GM23338 (cell line): ENCODE measurements around the gene POFUT2. TPM values are rescaled to one million over a fixed set of nuclear protein-coding genes. Genes with fewer than 3 reads are reported as not detected.

ENCODE experiments used
- ATAC-seq: fragments of 200-7000 bp; cut with Tn5 transposase; 3 replicates; pipeline ENCODE4 v1.9.1; 2020
- DNase-seq: peaks from one replicate; pipeline ENCODE4 v3.0.0-alpha.2; 2015; ENCODE audit warnings: low spot score
- H2AFZ ChIP-seq: fragments of 200-600 bp; sonication (generic); 2 replicates; pipeline ENCODE4 v1.8.0; 2016; ENCODE audit warnings: antibody characterized with exemption, mild to moderate bottlenecking, moderate library complexity
- H3F3A ChIP-seq: fragments of 200-600 bp; sonication (generic); replicated peaks from 2 replicates; pipeline ENCODE4 v1.8.0; 2017; ENCODE audit warnings: antibody characterized with exemption, mixed run types, low read depth
- H3K27ac ChIP-seq: fragments of 200-600 bp; sonication (generic); 2 replicates; pipeline ENCODE4 v1.6.1; 2016; ENCODE audit warnings: low read depth
- H3K27me3 ChIP-seq: fragments of 200-600 bp; sonication (generic); 2 replicates; pipeline ENCODE4 v1.8.0; 2016; ENCODE audit warnings: mild to moderate bottlenecking, mixed run types, moderate library complexity; ENCODE audit not compliant: insufficient read depth
- H3K36me3 ChIP-seq: fragments of 200-600 bp; sonication (generic); 2 replicates; pipeline ENCODE4 v1.8.0; 2016; ENCODE audit warnings: mild to moderate bottlenecking; ENCODE audit not compliant: insufficient read depth
- H3K4me1 ChIP-seq: fragments of 200-600 bp; sonication (generic); 2 replicates; pipeline ENCODE4 v1.8.0; 2016; ENCODE audit warnings: mild to moderate bottlenecking, moderate library complexity; ENCODE audit not compliant: insufficient read depth
- H3K4me2 ChIP-seq: fragments of 200-600 bp; sonication (generic); 2 replicates; pipeline ENCODE4 v1.7.1; 2017; ENCODE audit warnings: mixed run types
- H3K4me3 ChIP-seq: fragments of 200-600 bp; sonication (generic); 2 replicates; pipeline ENCODE4 v1.6.1; 2016; ENCODE audit warnings: mixed run types
- H3K79me2 ChIP-seq: fragments of 200-600 bp; sonication (generic); replicated peaks from 2 replicates; pipeline ENCODE4 v1.8.0; 2017; ENCODE audit warnings: mild to moderate bottlenecking; ENCODE audit not compliant: insufficient read depth
- H3K9me2 ChIP-seq: fragments of 200-600 bp; sonication (generic); 2 replicates; pipeline ENCODE4 v1.8.0; 2017; ENCODE audit not compliant: insufficient read depth
- H4K20me1 ChIP-seq: fragments of 200-600 bp; sonication (generic); replicated peaks from 2 replicates; pipeline ENCODE4 v1.8.0; 2017; ENCODE audit warnings: mild to moderate bottlenecking; ENCODE audit not compliant: insufficient read depth
- H3K27ac Mint-ChIP-seq: 2 replicates; pipeline ENCODE4 v1.8.0; 2020; ENCODE audit warnings: inconsistent platforms, mild to moderate bottlenecking, moderate library complexity, mixed read lengths
- H3K27me3 Mint-ChIP-seq: 3 replicates; pipeline ENCODE4 v1.8.0; 2022; ENCODE audit warnings: low read depth, mild to moderate bottlenecking, moderate library complexity, mixed read lengths, inconsistent platforms; ENCODE audit not compliant: insufficient read depth, poor library complexity
- H3K36me3 Mint-ChIP-seq: 3 replicates; pipeline ENCODE4 v1.8.0; 2021; ENCODE audit warnings: low read depth, mild to moderate bottlenecking, inconsistent platforms, moderate library complexity, mixed read lengths
- H3K4me1 Mint-ChIP-seq: 3 replicates; pipeline ENCODE4 v1.8.0; 2020; ENCODE audit warnings: mild to moderate bottlenecking, inconsistent platforms, mixed read lengths
- H3K4me3 Mint-ChIP-seq: 3 replicates; pipeline ENCODE4 v1.8.0; 2021; ENCODE audit warnings: moderate library complexity, mild to moderate bottlenecking, inconsistent platforms, mixed read lengths
- H3K9me3 Mint-ChIP-seq: 3 replicates; pipeline ENCODE4 v1.8.0; 2020; ENCODE audit warnings: moderate library complexity, mild to moderate bottlenecking, inconsistent platforms, mixed read lengths
- ETS1 ChIP-seq: IDR thresholded peaks from 2 replicates; pipeline ENCODE4 v1.6.1; 2016; ENCODE audit warnings: antibody characterized with exemption
- EZH2 ChIP-seq: fragments of 200-600 bp; sonication (generic); IDR thresholded peaks from one replicate; pipeline ENCODE4 v1.8.0; 2017; ENCODE audit warnings: antibody characterized with exemption, mild to moderate bottlenecking, low read depth; ENCODE audit not compliant: unreplicated experiment
- EZH2phosphoT487 ChIP-seq: fragments of 200-600 bp; sonication (generic); IDR thresholded peaks from one replicate; pipeline ENCODE4 v1.8.1; 2018; ENCODE audit warnings: antibody characterized with exemption; ENCODE audit not compliant: unreplicated experiment
- JUNB ChIP-seq: IDR thresholded peaks from one replicate; pipeline ENCODE4 v1.6.1; 2016; ENCODE audit warnings: antibody characterized with exemption; ENCODE audit not compliant: unreplicated experiment
- NANOG ChIP-seq: IDR thresholded peaks from 2 replicates; pipeline ENCODE4 v1.6.1; 2016; ENCODE audit warnings: antibody characterized with exemption, borderline replicate concordance
- POLR2AphosphoS5 ChIP-seq: IDR thresholded peaks from 2 replicates; pipeline ENCODE4 v1.6.1; 2016; ENCODE audit warnings: antibody characterized with exemption, low read depth
- STAT1 ChIP-seq: IDR thresholded peaks from one replicate; pipeline ENCODE4 v1.6.1; 2016; ENCODE audit warnings: antibody characterized with exemption; ENCODE audit not compliant: unreplicated experiment
- ZNF114 ChIP-seq: fragments of 250-450 bp; sonication (Bioruptor Pico); IDR thresholded peaks from 2 replicates; pipeline ENCODE4 v1.5.0; 2020; ENCODE audit warnings: mild to moderate bottlenecking, moderate library complexity
- ZNF331 ChIP-seq: fragments of 250-450 bp; sonication (Bioruptor Pico); IDR thresholded peaks from 2 replicates; pipeline ENCODE4 v1.5.0; 2020; ENCODE audit warnings: low read depth, mild to moderate bottlenecking, moderate library complexity
- polyA plus RNA-seq: library from polyadenylated mRNA; unstranded; fragments of >200 nt; fragmentation: Nextera tagmentation; extraction: Ambion mirVana; gene quantifications from 2 replicates; pipeline ENCODE4 v1.2.1, GENCODE V29; 2016
- total RNA-seq: library from RNA; depleted of rRNA; stranded (reverse); fragments of >200 nt; shearing (Covaris generic); gene quantifications from 2 replicates; pipeline ENCODE4 v1.2.3, GENCODE V29; 2014
- TF ChIP-seq, protein P1 (sequence below), 2 experiments: fragments of 200-600 bp in 1 of 2; sonication (generic) in 1 of 2; conservative IDR thresholded peaks; 2 replicates each; pipeline versions ENCODE4 v1.5.1 to v1.6.1; 2016 to 2017; ENCODE audit warnings: antibody characterized with exemption in 2 of 2, low read depth in 2 of 2, mild to moderate bottlenecking in 2 of 2, moderate library complexity in 1 of 2
- TF ChIP-seq, protein P2 (sequence below): fragments of 250-450 bp; sonication (Bioruptor Pico); IDR thresholded peaks from 2 replicates; pipeline ENCODE4 v1.5.0; 2020; ENCODE audit warnings: mild to moderate bottlenecking, moderate library complexity

The POFUT2 gene
- total and polyA plus RNA-seq, 2 experiments from 2014 or later, result 12.1 to 34.5 TPM

DNA sequence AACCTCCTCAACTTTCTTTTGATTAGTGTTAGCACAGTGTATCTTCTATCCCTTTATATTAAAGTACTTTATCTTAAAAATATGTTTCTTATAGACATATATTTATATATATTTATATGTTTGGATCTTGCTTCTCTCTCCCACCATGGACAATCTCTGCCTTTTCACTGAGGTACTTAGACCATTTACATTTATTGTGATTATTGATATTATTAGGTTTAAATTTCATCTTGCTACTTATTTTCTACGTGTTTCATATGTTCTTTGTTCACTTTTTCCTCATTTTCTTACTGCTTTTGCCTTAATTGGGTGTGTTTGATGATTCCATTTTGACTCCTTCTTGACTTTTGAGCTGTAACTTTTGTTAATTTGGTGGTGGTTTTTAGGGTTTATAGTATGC is 70.7 kb downstream of the POFUT2 start (continued):
- TF ChIP-seq, protein P1, sequence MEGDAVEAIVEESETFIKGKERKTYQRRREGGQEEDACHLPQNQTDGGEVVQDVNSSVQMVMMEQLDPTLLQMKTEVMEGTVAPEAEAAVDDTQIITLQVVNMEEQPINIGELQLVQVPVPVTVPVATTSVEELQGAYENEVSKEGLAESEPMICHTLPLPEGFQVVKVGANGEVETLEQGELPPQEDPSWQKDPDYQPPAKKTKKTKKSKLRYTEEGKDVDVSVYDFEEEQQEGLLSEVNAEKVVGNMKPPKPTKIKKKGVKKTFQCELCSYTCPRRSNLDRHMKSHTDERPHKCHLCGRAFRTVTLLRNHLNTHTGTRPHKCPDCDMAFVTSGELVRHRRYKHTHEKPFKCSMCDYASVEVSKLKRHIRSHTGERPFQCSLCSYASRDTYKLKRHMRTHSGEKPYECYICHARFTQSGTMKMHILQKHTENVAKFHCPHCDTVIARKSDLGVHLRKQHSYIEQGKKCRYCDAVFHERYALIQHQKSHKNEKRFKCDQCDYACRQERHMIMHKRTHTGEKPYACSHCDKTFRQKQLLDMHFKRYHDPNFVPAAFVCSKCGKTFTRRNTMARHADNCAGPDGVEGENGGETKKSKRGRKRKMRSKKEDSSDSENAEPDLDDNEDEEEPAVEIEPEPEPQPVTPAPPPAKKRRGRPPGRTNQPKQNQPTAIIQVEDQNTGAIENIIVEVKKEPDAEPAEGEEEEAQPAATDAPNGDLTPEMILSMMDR (conservative IDR thresholded peaks at IDR 0.05; ENCODE audit: low read depth in 2 of 2), result no peak
- TF ChIP-seq NANOG, result no peak

DNA sequence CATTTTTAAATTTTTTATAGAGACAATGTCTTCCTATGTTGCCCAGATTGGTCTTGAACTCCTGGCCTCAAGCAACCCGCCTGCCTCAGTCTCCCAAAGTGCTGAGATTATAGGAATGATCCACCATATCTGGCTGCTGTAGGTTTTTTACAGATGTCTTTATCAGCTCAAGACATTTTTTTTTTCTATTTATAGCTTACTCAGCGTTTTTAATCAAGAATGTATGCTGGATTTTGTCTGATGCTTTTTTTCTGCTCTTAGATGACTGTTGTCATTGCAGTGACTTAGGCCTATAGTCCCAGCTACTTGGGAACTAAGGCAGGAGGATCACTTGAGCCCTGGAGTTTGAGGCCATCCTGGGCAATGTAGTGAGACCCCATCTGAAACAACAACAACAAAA is 72.5 kb downstream of the POFUT2 start:
- Mint-ChIP-seq H3K27me3 (peaks cover 10% of the 10 kb centered on the region), H3K9me3 (peaks cover 21% of the 10 kb centered on the region), H3K4me3 (no peak overlapping the region), H3K4me1 (peaks cover 5% of the 10 kb centered on the region), H3K36me3 (peaks cover 5% of the 10 kb centered on the region; the same call in 2 of the 3 replicates), H3K27ac (no peak overlapping the region)
- no peak overlapping the region for H3K27ac ChIP-seq
- TF ChIP-seq, protein P1 (conservative IDR thresholded peaks at IDR 0.05; ENCODE audit: low read depth in 2 of 2), result no peak
- no peak for TF ChIP-seq EZH2phosphoT487
- TF ChIP-seq JUNB, result no peak
- no peak for TF ChIP-seq NANOG
- no peak for TF ChIP-seq POLR2AphosphoS5
- no peak for TF ChIP-seq EZH2
- no peak for TF ChIP-seq ZNF331 (CRISPR knock-in tag)
- TF ChIP-seq, protein P2, sequence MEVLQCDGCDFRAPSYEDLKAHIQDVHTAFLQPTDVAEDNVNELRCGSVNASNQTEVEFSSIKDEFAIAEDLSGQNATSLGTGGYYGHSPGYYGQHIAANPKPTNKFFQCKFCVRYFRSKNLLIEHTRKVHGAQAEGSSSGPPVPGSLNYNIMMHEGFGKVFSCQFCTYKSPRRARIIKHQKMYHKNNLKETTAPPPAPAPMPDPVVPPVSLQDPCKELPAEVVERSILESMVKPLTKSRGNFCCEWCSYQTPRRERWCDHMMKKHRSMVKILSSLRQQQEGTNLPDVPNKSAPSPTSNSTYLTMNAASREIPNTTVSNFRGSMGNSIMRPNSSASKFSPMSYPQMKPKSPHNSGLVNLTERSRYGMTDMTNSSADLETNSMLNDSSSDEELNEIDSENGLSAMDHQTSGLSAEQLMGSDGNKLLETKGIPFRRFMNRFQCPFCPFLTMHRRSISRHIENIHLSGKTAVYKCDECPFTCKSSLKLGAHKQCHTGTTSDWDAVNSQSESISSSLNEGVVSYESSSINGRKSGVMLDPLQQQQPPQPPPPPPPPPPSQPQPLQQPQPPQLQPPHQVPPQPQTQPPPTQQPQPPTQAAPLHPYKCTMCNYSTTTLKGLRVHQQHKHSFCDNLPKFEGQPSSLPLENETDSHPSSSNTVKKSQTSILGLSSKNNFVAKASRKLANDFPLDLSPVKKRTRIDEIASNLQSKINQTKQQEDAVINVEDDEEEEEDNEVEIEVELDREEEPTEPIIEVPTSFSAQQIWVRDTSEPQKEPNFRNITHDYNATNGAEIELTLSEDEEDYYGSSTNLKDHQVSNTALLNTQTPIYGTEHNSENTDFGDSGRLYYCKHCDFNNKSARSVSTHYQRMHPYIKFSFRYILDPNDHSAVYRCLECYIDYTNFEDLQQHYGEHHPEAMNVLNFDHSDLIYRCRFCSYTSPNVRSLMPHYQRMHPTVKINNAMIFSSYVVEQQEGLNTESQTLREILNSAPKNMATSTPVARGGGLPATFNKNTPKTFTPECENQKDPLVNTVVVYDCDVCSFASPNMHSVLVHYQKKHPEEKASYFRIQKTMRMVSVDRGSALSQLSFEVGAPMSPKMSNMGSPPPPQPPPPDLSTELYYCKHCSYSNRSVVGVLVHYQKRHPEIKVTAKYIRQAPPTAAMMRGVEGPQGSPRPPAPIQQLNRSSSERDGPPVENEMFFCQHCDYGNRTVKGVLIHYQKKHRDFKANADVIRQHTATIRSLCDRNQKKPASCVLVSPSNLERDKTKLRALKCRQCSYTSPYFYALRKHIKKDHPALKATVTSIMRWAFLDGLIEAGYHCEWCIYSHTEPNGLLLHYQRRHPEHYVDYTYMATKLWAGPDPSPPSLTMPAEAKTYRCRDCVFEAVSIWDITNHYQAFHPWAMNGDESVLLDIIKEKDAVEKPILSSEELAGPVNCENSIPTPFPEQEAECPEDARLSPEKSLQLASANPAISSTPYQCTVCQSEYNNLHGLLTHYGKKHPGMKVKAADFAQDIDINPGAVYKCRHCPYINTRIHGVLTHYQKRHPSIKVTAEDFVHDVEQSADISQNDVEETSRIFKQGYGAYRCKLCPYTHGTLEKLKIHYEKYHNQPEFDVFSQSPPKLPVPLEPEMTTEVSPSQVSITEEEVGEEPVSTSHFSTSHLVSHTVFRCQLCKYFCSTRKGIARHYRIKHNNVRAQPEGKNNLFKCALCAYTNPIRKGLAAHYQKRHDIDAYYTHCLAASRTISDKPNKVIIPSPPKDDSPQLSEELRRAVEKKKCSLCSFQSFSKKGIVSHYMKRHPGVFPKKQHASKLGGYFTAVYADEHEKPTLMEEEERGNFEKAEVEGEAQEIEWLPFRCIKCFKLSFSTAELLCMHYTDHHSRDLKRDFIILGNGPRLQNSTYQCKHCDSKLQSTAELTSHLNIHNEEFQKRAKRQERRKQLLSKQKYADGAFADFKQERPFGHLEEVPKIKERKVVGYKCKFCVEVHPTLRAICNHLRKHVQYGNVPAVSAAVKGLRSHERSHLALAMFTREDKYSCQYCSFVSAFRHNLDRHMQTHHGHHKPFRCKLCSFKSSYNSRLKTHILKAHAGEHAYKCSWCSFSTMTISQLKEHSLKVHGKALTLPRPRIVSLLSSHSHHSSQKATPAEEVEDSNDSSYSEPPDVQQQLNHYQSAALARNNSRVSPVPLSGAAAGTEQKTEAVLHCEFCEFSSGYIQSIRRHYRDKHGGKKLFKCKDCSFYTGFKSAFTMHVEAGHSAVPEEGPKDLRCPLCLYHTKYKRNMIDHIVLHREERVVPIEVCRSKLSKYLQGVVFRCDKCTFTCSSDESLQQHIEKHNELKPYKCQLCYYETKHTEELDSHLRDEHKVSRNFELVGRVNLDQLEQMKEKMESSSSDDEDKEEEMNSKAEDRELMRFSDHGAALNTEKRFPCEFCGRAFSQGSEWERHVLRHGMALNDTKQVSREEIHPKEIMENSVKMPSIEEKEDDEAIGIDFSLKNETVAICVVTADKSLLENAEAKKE (CRISPR knock-in tag), result no peak
- TF ChIP-seq ZNF114, result no peak
- no peak for TF ChIP-seq STAT1
- no peak for TF ChIP-seq ETS1
- H3K36me3 ChIP-seq, result no peaks in the 10 kb centered on the region; the same call in 1 of the 2 replicates
- DNase-seq, result no peak
- no peak for ATAC-seq
- H3F3A ChIP-seq, result no peaks in the 10 kb centered on the region
- H3K4me1 ChIP-seq, result 0 out of 2 replicates have a peak, but pooled peaks cover 7% of the 10 kb centered on the region
- no peak overlapping the region for H3K4me3 ChIP-seq
- H3K4me2 ChIP-seq, result no peak overlapping the region
- no peak overlapping the region for H2AFZ ChIP-seq
- H3K79me2 ChIP-seq, result no peaks in the 10 kb centered on the region
- H3K9me2 ChIP-seq, result peaks cover 5% of the 10 kb centered on the region; the same call in 1 of the 2 replicates
- H3K27me3 ChIP-seq, result no peaks in the 10 kb centered on the region
- H4K20me1 ChIP-seq, result no peaks in the 10 kb centered on the region
